ENCODE measurements around the gene CALN1.

The CALN1 gene

DNA sequence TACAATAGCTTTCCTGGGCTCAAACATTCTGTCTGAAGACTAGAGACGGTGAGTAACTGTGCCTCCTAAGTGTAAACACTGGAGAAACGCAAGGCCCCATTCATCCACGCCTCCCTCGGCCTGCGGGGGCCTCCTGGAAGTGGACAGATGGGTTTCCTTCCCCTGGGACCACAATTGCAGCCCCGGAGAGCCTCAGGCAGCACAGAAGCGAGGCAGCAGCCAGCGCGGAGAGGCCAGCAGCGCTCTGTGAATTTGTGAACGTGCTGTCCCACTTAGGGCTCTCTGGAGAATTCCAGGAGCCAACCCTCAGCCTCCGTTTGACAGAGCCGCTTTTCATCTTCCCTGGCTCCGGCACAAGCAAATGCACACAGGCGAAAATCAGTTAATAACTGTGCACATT, 23.2 kb upstream of the CALN1 start:
- Histone ChIP-seq H3K4me3 (ENCODE audit: control insufficient read depth in 1 of 7, extremely low read depth in 1 of 7, insufficient read depth in 4 of 7, low read depth in 2 of 7, low read length in 6 of 7) (no peak overlapping the region), H3K27ac (ENCODE audit: insufficient read depth in 1 of 2, low read depth in 1 of 2, low read length in 2 of 2, poor library complexity in 1 of 2, severe bottlenecking in 2 of 2) (no peak overlapping the region), H3K36me3 (ENCODE audit: control insufficient read depth in 4 of 4, insufficient read depth in 4 of 4, low read length in 3 of 4) (no peaks in the 10 kb centered on the region), H3K9me3 (ENCODE audit: control extremely low read depth in 1 of 5, control insufficient read depth in 4 of 5, insufficient read depth in 2 of 5, low read depth in 1 of 5, low read length in 4 of 5) (no peaks in the 10 kb centered on the region), H3K4me1 (ENCODE audit: control extremely low read depth in 1 of 4, control insufficient read depth in 4 of 4, insufficient read depth in 4 of 4, low read length in 3 of 4) (peaks cover 0 to 4% (median 1%) of the 10 kb centered on the region in 4 experiments), H3K27me3 (replicated peaks in 2 of 5; ENCODE audit: control insufficient read depth in 4 of 5, insufficient read depth in 5 of 5, low read length in 4 of 5) (no peaks in the 10 kb centered on the region)
- 54% methylated on average over 11 of the region's 15 CpGs for WGBS (ENCODE audit: insufficient coverage)
- DNase-seq, result no peak
- CTCF ChIA-PET, result no interaction called here
- POLR2A ChIA-PET, result no interaction called here

DNA sequence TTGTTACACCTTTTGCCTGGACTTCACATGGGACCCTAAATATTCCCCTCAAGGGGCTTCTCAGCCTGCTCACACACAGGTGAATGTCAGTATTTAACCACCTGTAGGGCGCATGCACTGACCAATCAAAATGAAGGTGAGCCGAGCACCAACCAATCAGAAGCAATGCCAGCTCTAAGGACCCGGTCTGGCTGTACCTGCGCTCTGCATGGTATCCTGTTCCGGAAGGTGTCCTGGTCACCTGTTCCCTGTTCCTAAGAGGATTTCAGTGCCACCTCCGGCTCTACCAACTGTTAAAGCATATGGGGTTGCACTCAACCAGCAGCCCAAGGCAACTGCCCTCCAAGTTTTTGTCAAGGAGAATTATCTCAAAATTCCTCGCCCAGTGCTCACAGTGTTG, 18.4 kb upstream of the CALN1 start:
- Histone ChIP-seq H3K27me3 (replicated peaks in 2 of 5; ENCODE audit: control insufficient read depth in 4 of 5, insufficient read depth in 5 of 5, low read length in 4 of 5) (no peaks in the 10 kb centered on the region), H3K9me3 (ENCODE audit: control extremely low read depth in 1 of 5, control insufficient read depth in 4 of 5, insufficient read depth in 2 of 5, low read depth in 1 of 5, low read length in 4 of 5) (no peaks in the 10 kb centered on the region), H3K27ac (ENCODE audit: insufficient read depth in 1 of 2, low read depth in 1 of 2, low read length in 2 of 2, poor library complexity in 1 of 2, severe bottlenecking in 2 of 2) (no peak overlapping the region), H3K4me1 (ENCODE audit: control extremely low read depth in 1 of 4, control insufficient read depth in 4 of 4, insufficient read depth in 4 of 4, low read length in 3 of 4) (peaks cover 0 to 4% (median 1%) of the 10 kb centered on the region in 4 experiments), H3K4me3 (ENCODE audit: control insufficient read depth in 1 of 7, extremely low read depth in 1 of 7, insufficient read depth in 4 of 7, low read depth in 2 of 7, low read length in 6 of 7) (no peak overlapping the region), H3K36me3 (ENCODE audit: control insufficient read depth in 4 of 4, insufficient read depth in 4 of 4, low read length in 3 of 4) (no peaks in the 10 kb centered on the region)
- POLR2A ChIA-PET, result no interaction called here
- CTCF ChIA-PET, result no interaction called here
- no peak for DNase-seq
- 95% methylated on average over 7 of the region's 7 CpGs for WGBS (ENCODE audit: insufficient coverage)

DNA sequence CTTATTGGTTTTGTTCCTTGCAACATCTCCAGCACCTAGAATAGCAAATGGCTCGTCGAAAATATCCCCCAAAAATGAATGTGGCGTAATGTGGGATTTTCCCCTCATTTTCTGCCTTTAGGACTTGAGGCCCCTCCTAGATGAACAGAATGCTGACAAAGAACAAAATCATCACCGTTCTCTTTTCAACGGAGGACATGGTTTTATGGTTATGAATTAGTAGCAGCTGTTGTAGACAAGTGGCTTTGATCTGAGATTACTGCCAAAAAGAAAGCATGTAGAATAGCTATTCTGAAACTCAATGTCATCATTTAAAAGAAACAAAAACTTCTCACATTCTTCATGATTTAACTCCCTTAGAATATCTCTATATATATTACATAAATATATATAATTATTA, 17.2 kb upstream of the CALN1 start:
- Histone ChIP-seq H3K27me3 (replicated peaks in 2 of 5; ENCODE audit: control insufficient read depth in 4 of 5, insufficient read depth in 5 of 5, low read length in 4 of 5) (no peaks in the 10 kb centered on the region), H3K4me3 (ENCODE audit: control insufficient read depth in 1 of 7, extremely low read depth in 1 of 7, insufficient read depth in 4 of 7, low read depth in 2 of 7, low read length in 6 of 7) (no peak overlapping the region), H3K9me3 (ENCODE audit: control extremely low read depth in 1 of 5, control insufficient read depth in 4 of 5, insufficient read depth in 2 of 5, low read depth in 1 of 5, low read length in 4 of 5) (no peaks in the 10 kb centered on the region), H3K27ac (ENCODE audit: insufficient read depth in 1 of 2, low read depth in 1 of 2, low read length in 2 of 2, poor library complexity in 1 of 2, severe bottlenecking in 2 of 2) (no peak overlapping the region), H3K4me1 (ENCODE audit: control extremely low read depth in 1 of 4, control insufficient read depth in 4 of 4, insufficient read depth in 4 of 4, low read length in 3 of 4) (peaks cover 0 to 3% (median 0%) of the 10 kb centered on the region in 4 experiments), H3K36me3 (ENCODE audit: control insufficient read depth in 4 of 4, insufficient read depth in 4 of 4, low read length in 3 of 4) (no peaks in the 10 kb centered on the region)
- CTCF ChIA-PET, result interaction anchor here (1.3 kb wide), 1 partner anchor 23 kb away, joined by 3 read pairs; no protein-coding TSS in a partner anchor
- DNase-seq, result no peak
- POLR2A ChIA-PET, result no interaction called here
- 95% methylated on average over 5 of the region's 5 CpGs for WGBS (ENCODE audit: insufficient coverage)

DNA sequence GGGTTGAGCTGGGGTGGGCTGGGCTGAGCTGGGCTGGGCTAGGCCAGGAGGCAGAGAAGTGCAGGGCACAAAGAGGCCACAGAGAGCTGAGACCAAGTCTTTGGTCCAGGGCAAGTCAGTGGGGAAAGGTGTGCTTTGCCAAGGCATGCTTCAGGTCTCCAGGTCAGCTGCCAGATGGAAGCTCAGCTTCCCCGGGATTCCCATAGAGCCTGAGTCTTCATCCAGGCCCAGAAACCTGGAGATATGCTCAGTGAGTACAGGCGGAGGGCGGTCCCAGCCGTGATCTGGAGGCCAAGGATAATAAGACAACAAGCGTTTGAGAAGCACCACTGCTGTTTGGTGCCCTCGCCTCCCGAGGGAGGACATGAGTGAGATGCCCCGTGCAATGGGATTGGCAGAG, 4.7 kb upstream of the CALN1 start:
- WGBS (ENCODE audit: insufficient coverage), result 96% methylated on average over 8 of the region's 8 CpGs
- ChIA-PET POLR2A (no interaction called here), CTCF (interaction anchor here (2.5 kb wide), 1 partner anchor 11 kb away, joined by 6 read pairs; no protein-coding TSS in a partner anchor)
- no peaks in the 10 kb centered on the region for H3K36me3 ChIP-seq (ENCODE audit: control insufficient read depth in 4 of 4, insufficient read depth in 4 of 4, low read length in 3 of 4)
- DNase-seq, result no peak
- H3K27me3 ChIP-seq (replicated peaks in 2 of 5; ENCODE audit: control insufficient read depth in 4 of 5, insufficient read depth in 5 of 5, low read length in 4 of 5), result no peaks in the 10 kb centered on the region
- H3K4me1 ChIP-seq (ENCODE audit: control extremely low read depth in 1 of 4, control insufficient read depth in 4 of 4, insufficient read depth in 4 of 4, low read length in 3 of 4), result no peaks in the 10 kb centered on the region
- no peak overlapping the region for H3K27ac ChIP-seq (ENCODE audit: insufficient read depth in 1 of 2, low read depth in 1 of 2, low read length in 2 of 2, poor library complexity in 1 of 2, severe bottlenecking in 2 of 2)
- H3K9me3 ChIP-seq (ENCODE audit: control extremely low read depth in 1 of 5, control insufficient read depth in 4 of 5, insufficient read depth in 2 of 5, low read depth in 1 of 5, low read length in 4 of 5), result peaks cover 0 to 9% (median 3%) of the 10 kb centered on the region in 5 experiments
- H3K4me3 ChIP-seq (ENCODE audit: control insufficient read depth in 1 of 7, extremely low read depth in 1 of 7, insufficient read depth in 4 of 7, low read depth in 2 of 7, low read length in 6 of 7), result no peak overlapping the region

DNA sequence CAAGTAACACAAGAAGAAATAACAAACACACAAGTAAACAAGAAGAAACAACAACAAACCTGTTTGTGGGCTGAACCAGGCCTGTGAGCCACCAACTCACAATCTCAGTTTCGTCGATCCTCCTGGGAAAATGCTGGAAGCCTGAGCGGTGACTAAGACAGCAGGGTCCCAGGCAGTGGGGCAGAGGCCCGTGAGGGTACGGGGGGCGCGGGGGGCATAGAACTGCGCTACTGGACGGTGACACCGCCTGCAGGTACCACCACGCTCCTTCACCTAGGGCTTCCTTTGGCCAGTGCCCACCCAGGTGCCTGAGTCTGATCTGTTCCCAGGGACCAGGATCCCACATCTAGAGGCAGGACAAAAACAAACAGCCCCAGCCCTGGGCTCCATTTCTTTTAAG, 3.4 kb upstream of the CALN1 start:
- 97% methylated on average over 9 of the region's 11 CpGs for WGBS (ENCODE audit: insufficient coverage)
- H3K27me3 ChIP-seq (replicated peaks in 2 of 5; ENCODE audit: control insufficient read depth in 4 of 5, insufficient read depth in 5 of 5, low read length in 4 of 5), result no peaks in the 10 kb centered on the region
- H3K4me1 ChIP-seq (ENCODE audit: control extremely low read depth in 1 of 4, control insufficient read depth in 4 of 4, insufficient read depth in 4 of 4, low read length in 3 of 4), result no peaks in the 10 kb centered on the region
- H3K4me3 ChIP-seq (ENCODE audit: control insufficient read depth in 1 of 7, extremely low read depth in 1 of 7, insufficient read depth in 4 of 7, low read depth in 2 of 7, low read length in 6 of 7), result no peak overlapping the region
- POLR2A ChIA-PET, result no interaction called here
- no peak overlapping the region for H3K27ac ChIP-seq (ENCODE audit: insufficient read depth in 1 of 2, low read depth in 1 of 2, low read length in 2 of 2, poor library complexity in 1 of 2, severe bottlenecking in 2 of 2)
- no peak for DNase-seq
- H3K9me3 ChIP-seq (ENCODE audit: control extremely low read depth in 1 of 5, control insufficient read depth in 4 of 5, insufficient read depth in 2 of 5, low read depth in 1 of 5, low read length in 4 of 5), result peaks cover 0 to 9% (median 3%) of the 10 kb centered on the region in 5 experiments
- H3K36me3 ChIP-seq (ENCODE audit: control insufficient read depth in 4 of 4, insufficient read depth in 4 of 4, low read length in 3 of 4), result no peaks in the 10 kb centered on the region
- CTCF ChIA-PET, result interaction anchor here (1.0 to 2.5 kb wide), 2 partner anchors 10 to 12 kb away, joined by 3 to 6 read pairs; no protein-coding TSS in a partner anchor

DNA sequence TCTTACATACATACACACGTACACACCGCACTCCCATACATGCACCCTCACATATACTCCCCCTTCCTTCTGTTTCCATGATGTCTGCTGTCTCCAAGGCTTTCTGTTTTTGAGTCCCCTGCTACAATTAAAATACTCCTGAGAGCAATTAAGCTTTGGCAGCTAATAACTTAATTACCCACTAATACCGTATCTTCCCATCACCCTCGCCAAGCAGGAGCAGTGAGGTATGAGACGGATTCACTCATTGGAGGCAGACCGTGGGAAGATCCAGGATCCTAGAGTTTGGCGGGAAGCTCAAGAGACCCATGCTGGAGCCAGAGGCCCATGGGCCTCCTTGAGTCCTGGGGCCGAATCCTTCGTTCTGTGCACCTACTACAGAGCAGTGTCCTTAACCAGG, 1.7 kb upstream of the CALN1 start:
- no peaks in the 10 kb centered on the region for H3K9me3 ChIP-seq (ENCODE audit: control extremely low read depth in 1 of 5, control insufficient read depth in 4 of 5, insufficient read depth in 2 of 5, low read depth in 1 of 5, low read length in 4 of 5)
- no peak overlapping the region for H3K4me3 ChIP-seq (ENCODE audit: control insufficient read depth in 1 of 7, extremely low read depth in 1 of 7, insufficient read depth in 4 of 7, low read depth in 2 of 7, low read length in 6 of 7)
- H3K27me3 ChIP-seq (replicated peaks in 2 of 5; ENCODE audit: control insufficient read depth in 4 of 5, insufficient read depth in 5 of 5, low read length in 4 of 5), result no peaks in the 10 kb centered on the region
- H3K36me3 ChIP-seq (ENCODE audit: control insufficient read depth in 4 of 4, insufficient read depth in 4 of 4, low read length in 3 of 4), result no peaks in the 10 kb centered on the region
- ChIA-PET CTCF (no interaction called here), POLR2A (no interaction called here)
- no peak for DNase-seq
- WGBS (ENCODE audit: insufficient coverage), result 100% methylated on average over 9 of the region's 9 CpGs
- no peaks in the 10 kb centered on the region for H3K4me1 ChIP-seq (ENCODE audit: control extremely low read depth in 1 of 4, control insufficient read depth in 4 of 4, insufficient read depth in 4 of 4, low read length in 3 of 4)
- no peak overlapping the region for H3K27ac ChIP-seq (ENCODE audit: insufficient read depth in 1 of 2, low read depth in 1 of 2, low read length in 2 of 2, poor library complexity in 1 of 2, severe bottlenecking in 2 of 2)

DNA sequence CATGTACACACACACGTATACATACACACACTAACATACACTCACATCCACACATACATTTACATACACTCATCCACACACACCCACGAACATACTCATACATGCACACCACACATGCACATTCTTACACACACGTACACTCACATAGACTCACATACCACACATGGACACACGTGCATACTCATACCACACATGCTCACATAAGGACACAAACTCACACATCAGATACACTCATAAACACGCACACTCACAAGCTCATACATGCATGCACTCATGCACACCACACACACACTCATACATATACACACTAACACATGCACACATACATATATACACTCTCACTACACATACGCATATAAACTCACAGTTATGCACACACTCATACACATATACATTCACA, 1.2 kb upstream of the CALN1 start:
- Histone ChIP-seq H3K9me3 (ENCODE audit: control extremely low read depth in 1 of 5, control insufficient read depth in 4 of 5, insufficient read depth in 2 of 5, low read depth in 1 of 5, low read length in 4 of 5) (no peaks in the 10 kb centered on the region), H3K4me3 (ENCODE audit: control insufficient read depth in 1 of 7, extremely low read depth in 1 of 7, insufficient read depth in 4 of 7, low read depth in 2 of 7, low read length in 6 of 7) (no peak overlapping the region), H3K27me3 (replicated peaks in 2 of 5; ENCODE audit: control insufficient read depth in 4 of 5, insufficient read depth in 5 of 5, low read length in 4 of 5) (no peaks in the 10 kb centered on the region), H3K27ac (ENCODE audit: insufficient read depth in 1 of 2, low read depth in 1 of 2, low read length in 2 of 2, poor library complexity in 1 of 2, severe bottlenecking in 2 of 2) (no peak overlapping the region), H3K36me3 (ENCODE audit: control insufficient read depth in 4 of 4, insufficient read depth in 4 of 4, low read length in 3 of 4) (no peaks in the 10 kb centered on the region), H3K4me1 (ENCODE audit: control extremely low read depth in 1 of 4, control insufficient read depth in 4 of 4, insufficient read depth in 4 of 4, low read length in 3 of 4) (no peaks in the 10 kb centered on the region)
- DNase-seq, result no peak
- CTCF ChIA-PET, result no interaction called here
- POLR2A ChIA-PET, result no interaction called here
- WGBS (ENCODE audit: insufficient coverage), result 100% methylated on average over 5 of the region's 6 CpGs
